ENCODE measurements around the gene GMDS. TPM values are rescaled to one million over a fixed set of nuclear protein-coding genes. Genes with fewer than 3 reads are reported as not detected.

The GMDS gene
- total RNA-seq, 2 experiments from 2014 or later = 30.3 to 38.5 TPM

DNA sequence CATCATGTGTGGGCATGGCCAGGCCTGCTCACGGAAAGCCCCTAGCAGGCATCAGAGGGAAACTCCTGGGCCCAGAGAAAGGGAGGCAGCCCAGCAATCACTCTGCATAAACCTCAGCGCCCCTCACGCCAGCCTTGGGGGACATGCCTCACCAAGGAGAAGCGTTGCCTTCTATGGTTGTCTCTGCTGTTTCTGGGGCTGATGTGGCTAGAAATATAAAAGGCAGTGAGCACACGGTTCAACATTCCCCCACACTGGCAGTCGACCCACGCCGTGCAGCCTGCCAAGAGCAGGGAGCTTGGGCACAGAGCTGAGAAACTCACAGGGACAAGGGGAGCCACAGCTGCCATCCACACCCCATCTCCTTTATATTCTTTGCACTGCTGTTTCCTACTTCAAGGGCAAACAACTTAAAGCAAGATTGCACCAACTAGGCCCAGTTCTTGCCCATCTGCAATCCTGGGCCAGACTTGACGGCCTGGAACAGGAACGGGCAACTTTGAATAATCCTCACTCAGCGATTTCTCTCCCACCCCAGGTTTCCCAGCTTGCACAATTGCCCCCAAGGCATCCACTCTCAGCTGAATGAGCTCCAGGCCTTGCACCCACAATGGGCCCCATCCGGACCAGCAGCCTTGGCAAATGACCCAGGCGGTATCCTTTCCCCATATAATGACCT, 671.2 kb downstream of the GMDS start:
- no peaks in the 10 kb centered on the region for H3K36me3 Mint-ChIP-seq (ENCODE audit: low read depth)
- peaks cover 9% of the 10 kb centered on the region for H3K27me3 Mint-ChIP-seq (ENCODE audit: low read depth)
- no peak for ATAC-seq
- ChIA-PET CTCF (no interaction called here), POLR2A (no interaction called here)
- peaks cover 12% of the 10 kb centered on the region for H3K9me3 Mint-ChIP-seq (ENCODE audit: insufficient read depth)
- no peak overlapping the region for H3K27ac Mint-ChIP-seq
- H3K4me3 Mint-ChIP-seq = no peak overlapping the region
- no peaks in the 10 kb centered on the region for H3K4me1 Mint-ChIP-seq (ENCODE audit: low read depth)
- DNase-seq = no peak

All from activated CD8-positive, alpha-beta T cell treated with anti-CD3 and anti-CD28 coated beads, Interleukin-2, amount 10 ng/mL, durations not matched to agents 7 days and 5 days (primary cell).